Activated CD4-positive, CD25-positive, alpha-beta regulatory T cell treated with anti-CD3 and anti-CD28 coated beads, Interleukin-2, amount 50 U/mL, for 72 hours (primary cell): ENCODE data around the gene CCNQ.

Experiments
- DNase-seq: peaks from one replicate; pipeline ENCODE4 v3.0.0; 2021

CCNQ gene

DNA sequence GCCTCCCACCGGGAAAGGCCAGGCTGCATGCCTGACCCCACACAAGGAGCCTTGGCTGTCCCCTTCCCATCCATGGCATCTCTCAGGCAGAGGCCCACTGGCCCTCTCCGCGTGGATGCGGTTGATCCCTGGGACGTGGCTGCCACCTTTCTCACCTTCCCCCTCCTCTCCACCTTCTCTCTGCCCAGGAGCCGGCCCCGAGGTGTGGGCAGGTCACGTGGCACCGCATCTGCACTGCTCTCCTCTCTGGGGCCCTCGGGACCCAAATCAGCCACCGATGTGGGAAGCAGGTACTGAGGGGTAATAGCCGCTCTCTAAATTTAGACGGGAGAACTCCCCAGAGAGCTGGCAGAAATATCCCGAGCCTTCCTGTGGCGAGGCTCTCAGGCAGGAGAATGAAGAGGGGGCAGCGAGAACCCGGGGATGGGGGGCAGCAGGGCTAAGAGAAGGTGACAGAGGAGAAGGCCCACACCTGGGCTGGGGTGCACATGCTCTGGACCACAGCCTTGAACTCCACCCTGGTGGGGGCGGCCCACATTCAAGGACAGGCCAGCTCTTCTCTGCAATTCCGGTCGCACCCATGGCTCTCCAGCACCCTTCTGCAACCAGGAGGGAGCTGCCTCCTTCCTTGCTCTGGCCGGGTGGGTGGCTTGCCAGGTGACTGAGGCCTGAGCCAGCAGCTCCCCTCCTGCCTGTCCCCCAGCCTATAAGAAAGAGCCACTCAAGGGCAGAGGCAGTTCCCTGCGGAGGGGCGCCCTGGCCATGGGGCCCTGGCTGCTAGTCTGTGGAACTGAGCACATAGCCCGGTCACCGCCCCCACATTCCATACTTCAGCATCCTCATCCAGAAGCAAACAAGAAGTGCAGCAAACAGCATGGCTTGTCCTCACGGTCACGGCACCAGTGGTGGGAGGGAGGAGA lies 38.4 kb upstream of the CCNQ start:
- DNase-seq: no peak

DNA sequence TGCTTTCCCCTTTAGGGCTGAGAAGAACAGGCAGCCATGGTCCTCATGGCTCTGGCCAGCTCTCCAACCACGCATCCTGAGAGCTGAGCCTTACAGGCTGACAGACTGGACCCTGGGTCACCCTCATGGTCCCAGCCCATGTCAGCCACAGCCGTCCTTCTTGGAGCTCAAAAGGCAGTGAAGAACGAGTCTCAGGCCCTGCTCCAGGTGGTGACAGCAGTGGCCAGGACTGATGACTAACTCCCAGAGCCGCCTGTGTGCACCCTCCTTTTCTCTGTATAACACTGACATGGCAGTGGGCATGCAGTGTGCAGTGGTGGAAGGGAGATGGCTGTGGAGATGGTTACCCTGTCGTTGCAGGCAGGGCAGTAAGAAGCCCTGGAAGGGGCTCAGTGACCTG lies 37.8 kb upstream of the CCNQ start:
- no peak for DNase-seq

DNA sequence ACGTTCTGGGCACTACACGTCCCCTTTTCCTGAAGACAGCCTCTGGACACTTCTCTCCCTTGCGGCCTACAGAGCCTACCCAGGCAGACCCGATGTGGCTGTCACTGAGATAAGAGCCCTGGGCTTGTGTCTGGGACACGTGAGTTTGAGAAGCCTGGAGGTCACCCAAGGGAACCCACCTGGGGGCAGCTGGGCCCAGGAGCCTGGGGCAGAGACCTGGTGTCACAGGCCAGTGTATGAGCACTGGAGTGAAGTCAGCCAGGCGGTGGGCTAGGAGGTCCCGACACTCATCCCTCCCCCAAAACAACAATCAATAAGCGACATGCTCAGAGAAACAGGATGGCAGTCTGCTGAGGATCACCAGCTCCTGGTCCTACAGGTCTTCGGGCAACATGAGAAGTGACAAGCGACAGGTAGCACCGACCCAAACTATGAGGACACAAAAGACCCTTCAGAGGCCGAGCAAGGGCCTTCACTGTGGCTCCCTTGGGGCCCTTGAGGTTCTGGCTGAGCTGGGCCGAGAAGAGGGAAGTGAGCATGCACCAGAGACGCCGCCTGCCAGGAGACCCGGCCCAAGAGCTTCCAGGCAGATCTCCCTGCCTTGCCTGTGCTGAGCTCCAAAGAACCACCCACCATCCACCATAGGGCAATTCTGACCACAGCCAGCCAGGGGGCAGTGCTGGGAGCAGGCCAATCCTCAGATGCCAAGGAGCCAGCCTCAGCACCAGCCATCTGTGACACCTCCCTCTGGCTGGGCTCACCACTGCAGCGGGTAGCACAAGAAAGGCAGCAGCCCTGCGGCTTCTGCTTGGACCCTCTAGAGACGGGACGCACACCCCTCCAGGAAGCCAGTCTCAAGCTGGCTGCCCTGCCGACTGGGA lies 37.1 kb upstream of the CCNQ start:
- DNase-seq: no peak

DNA sequence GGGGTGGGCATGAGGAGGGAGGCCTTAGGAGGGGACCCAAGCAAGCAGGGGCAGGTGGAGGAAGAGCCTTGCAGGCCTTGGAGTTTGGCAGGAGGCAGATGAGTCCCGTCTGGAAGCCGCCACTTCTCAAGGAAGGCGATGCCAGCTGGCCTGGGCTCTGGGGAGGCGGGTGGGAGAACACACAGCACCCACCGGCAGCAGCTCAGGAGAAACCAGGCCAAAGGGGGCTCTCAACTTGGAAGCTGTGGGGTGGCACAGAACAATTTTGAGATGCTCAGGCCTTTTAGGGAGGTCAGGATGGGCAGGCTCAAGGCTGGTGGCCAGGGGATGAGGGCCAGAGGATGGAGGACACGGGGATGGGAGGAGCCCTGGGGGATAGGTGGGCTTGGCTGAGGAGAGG lies 36.4 kb upstream of the CCNQ start:
- no peak for DNase-seq

DNA sequence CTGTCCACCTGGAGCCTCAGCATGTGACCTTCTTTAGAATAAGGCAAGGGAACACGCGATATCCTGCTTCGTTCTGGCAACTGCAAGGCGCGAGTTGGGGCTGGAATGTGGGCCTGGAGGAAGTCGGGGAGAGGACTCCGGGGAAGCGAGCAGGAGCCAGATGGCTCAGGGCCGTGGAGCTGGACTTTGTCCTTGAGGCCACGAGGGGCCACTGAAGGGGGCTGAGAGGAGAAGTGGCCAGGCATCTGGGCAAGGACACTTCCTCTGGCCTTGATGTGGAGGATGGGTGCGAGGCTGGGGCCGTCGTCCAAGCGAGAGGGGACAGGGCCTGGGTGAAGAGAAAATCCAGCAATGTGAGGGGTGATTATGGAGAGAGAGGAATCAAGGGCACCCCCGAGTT lies 35.9 kb upstream of the CCNQ start:
- DNase-seq: no peak

DNA sequence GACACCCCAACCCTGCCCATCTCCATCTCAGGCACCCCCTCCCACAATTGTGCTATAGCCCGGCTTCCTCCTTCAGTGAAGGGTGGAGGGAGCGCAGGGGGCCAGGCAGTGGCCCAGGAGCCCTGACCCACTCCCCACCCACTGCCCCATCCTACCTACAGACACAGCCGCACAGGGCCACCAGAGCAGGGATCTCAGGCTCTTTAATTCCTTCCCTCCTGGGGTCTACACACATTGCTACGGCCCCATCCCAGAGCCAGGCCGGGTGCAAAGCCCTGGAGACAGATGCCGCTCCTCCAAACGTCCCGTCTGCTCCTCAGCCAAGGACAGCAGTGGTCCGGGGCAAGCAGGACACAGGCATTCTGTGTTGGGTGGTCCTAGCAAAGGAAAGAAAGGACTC lies 35.3 kb upstream of the CCNQ start:
- DNase-seq: no peak

DNA sequence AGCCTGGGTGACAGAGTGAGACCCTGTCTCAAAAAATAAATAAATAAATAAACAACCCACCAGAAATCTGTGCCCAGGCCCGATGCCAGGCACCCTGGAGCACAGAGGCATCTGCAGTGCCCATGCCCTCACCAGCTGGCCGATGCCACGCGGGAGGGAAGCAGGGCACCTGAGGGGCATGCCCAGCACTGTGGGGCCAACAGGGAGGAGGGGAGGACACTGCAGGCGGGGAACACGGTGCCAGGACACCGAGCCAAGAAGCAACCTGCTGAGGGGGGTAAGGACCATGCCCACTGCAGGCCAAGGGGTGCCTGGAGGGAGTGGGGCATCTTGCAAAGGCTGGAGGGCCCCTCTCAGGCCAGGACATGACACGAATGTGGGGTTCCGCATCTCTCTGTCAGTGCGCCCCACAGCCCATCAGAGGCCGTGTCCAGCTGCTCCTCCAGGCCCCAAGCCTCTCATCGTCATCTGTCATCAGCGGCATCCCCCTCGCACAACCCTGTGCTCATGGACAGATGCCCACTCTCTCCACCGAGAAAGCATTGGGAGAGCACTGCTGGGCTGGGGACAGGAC lies 34.8 kb upstream of the CCNQ start:
- DNase-seq: no peak

DNA sequence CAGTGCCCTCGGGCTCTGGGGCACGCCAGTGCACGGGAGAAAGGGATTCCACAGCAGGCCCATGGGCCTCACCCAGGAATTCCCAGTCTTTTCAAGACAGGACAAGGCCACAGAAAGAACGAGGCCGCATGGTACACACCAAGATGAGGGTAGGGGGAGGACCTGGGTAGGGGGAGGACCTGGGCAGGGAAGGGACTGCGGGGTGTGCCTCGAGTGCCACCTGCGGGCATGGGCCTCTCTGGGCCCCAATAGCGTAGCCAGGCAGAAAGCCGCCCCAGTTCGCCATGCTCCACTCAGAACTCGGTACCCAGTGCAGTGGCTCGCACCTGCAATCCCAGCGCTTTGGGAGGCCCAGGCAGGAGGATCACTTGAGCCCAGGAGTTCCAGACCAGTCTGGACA lies 34.1 kb upstream of the CCNQ start:
- no peak for DNase-seq

DNA sequence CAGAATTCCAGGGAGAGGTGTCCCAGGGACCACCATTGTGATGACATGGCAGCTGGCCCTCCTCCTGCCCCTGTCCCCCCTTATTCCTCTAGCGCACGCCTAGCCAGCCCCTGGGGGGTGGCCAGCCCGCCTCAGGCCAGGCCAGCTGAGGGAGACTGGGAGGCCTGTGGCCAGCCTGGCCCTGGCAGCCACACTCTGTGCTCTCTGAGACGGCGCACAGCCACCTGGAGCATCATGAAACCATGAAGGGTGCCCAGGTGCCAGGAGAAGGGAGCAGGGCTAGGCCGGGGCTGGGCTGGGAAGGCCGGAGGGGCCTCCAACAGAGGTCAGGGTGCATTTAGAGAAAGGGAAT lies 33.6 kb upstream of the CCNQ start:
- no peak for DNase-seq

DNA sequence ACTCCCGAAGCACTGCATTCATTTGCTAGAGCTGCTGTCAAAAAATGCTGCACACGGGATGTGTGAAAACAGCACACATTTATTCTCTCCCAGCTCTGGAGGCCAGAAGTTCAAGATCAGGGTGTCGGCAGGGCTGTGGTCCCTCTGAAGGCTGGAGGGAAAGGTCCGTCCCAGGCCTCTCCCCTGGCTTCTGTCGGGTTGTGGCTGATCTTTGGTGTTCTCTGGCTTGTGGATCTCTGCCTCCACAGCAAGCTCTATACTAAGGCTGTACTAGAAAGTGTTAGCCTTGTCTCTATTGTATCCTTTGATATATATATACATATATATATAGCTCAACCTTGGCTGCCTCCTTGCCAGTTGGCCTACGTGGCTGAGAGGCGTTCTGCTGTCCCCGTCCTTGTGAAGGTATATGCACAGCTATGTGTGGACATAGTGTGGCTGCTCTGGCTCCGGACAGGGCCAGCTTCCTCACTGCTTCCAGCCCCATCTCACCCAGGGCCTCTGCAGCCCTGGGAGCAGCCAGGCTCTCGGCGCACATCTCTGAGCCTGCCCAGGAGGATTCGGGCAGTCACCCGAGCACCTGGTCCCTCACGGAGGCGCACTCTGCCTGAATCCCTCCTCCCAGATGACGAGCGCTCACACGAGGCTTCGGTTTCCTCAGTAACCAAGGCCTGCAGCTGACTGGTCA lies 33.1 kb upstream of the CCNQ start:
- no peak for DNase-seq

DNA sequence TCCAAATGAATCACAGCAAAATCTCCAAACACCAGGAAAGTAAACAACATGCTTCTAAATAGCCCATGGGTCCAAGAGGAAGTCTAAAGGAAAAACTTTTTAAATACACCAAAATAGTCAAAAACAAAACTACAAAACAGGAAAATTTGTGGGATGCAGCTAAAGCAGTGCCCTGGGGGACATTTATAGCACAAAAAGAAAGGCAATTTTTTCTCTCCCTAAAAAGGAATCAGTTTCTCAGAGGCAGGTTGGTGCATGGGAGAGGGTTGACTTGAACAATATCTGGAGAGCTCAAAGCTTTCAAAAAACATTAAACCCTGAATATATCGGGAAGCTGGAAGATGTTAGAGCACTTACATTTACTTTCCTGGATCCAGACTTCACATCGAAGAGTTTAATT lies 32.4 kb upstream of the CCNQ start:
- DNase-seq: no peak

DNA sequence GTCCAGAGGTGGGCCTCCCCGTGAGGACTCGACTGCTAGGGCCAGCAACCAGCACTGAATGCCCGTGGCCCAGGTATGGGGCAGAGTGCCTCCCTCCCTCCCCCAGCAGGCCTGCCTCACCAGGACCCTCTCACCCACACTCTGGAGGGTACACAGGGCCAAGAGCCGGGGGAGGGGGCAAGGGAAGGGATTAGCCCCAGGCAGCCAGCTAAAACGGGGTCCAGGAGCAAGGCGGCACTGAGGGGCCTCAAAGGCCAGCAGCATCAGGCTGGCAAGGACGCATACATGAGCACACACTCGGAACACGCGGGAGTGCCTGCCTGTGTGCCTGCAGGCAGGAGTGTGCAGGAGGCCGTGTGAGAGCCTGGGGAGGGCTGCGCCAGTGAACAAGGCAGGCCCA lies 29.7 kb upstream of the CCNQ start:
- DNase-seq: no peak

DNA sequence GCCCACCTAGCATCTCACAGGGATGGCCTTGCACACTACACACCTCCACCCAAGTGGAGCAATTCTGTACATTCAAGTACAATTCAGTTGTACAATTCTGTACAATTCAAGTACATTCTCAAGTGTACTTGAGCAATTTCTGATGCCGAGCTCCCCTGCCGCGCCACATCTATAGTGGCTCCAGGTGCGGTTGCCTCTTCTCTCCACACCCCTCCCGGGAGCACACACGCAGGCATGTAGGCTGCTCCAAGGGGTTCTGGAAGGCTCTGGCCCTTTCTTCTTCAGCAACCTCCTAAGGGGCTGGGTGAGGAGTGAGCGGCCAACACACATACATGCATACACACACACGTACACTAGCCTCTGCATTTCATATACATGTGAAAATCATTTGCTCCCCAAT lies 29.2 kb upstream of the CCNQ start:
- no peak for DNase-seq

DNA sequence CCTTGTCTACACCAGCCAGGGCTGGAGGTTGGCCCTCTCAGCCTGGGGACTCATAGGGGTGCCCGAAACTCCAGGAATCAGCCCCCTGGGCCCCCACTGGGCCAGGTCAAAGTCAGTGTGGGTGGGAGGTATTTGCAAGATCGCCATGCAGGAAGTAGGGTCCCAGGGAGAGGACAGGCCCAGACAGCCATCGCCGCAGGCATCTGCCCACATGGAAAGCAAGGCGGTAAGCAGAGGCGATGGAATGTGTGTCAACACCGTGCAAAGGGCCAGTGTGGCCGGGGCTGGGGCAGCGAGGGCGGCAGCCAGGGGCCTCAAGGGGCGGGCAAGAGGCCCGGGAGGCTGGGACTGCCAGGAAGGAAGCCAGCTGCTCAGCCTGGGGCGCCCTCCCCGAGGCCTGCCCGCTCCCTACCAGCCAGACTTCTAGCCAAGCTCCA lies 28.8 kb upstream of the CCNQ start:
- DNase-seq: no peak

DNA sequence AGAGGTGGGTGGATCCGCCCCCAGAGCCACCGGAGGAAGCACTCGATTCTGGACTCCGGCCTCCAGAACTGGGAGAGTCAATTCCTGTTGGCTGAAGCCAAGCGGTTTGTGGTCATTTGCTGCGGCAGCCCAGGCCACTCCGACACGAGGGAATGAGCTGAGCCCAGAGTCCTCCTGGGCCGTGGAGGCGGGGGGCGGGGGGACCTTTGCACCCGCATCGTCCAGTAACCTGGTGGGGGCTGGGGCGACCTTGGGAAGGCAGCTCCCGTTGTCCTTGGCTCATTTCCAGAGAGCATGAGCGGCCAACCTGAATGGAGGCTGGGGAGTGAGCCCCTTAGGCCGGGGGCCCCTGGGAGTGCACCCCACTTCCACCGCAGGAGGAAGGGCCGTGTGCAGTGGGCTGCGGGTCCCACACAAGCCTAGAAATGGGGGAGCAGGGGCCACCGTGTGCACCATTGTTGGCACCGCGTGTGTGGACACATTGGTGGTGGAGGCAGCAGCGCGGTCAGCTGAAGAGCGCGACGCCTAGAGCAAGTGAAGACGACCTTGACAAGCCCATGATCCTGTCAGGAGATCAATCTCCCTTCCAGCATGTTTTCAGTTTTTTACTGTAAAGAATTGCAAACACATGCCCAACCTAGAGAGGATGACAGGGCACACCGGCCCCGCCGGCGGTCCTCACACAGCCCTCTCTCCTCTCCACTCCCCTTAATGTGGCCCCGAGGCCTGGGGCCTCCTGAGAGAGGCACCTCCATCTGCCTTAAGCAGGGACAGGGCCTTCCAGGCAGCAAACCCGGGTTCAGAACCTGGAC lies 28.1 kb upstream of the CCNQ start:
- no peak for DNase-seq

DNA sequence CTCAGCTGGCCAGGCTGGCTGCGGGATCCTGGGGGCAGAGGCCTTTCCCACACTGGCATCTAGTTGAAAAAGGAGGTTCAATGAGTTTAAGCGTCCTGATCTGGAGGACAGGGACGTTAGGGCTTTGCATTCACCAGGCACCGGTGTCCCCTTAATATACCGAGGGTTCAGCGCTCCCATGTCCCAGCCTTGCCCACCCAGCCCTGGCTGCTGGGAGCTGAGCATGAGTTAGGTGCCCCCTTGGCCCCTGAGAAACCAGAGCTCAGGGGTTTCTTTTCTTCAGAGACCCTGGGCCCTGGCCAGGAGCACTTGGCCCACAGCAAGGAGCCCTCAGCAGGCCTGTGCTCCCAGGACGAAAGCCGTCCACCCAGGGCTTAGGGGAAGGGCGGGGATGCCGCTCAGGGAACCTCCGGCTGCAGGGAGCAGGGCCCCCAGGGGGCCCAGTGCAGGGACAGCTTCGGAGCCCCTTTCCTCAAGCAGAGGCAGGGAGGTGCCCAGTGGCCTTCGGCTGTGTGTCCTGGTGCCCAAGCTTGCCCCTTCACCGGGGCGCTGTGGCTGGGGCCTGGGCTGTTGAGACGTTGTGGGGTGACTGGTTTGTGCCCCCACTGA lies 27.2 kb upstream of the CCNQ start:
- DNase-seq: no peak

DNA sequence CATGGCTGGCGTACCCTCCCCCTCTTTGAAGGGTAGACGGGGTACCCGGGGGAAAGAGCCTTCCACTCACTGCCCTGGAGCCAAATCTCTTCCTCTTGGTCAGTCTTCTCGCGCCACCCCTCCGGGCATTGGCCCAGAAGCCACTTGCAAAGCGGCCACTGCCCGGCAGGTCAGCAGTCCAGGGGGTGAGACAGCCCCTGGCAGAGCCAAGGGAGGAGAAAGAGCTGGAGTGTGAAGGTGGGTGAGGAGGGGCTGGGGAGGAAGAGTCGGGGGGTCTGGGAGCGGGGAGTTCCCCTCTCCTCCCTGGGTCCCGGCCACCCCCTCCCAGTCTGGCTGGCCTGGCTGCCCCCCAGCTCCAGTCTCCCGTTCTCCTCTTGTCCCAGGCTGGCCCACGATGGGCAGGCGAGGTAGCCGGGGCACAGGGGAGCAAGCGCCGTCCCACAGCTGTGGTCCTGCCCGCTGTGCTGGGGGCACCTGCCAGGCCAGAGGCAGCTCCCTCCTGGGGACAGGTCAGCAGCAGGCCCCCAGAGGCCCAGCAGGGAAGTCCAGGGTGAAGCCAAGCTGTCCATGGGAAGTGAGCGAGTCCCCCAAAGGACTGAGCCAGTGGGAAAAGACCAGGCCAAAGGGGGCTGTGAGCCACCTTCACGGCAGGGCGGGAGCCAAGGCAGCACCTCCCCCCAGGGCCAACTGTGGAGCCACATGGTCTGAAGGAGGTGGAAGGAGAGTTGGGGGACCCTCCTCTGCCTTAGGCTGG lies 26.5 kb upstream of the CCNQ start:
- no peak for DNase-seq

DNA sequence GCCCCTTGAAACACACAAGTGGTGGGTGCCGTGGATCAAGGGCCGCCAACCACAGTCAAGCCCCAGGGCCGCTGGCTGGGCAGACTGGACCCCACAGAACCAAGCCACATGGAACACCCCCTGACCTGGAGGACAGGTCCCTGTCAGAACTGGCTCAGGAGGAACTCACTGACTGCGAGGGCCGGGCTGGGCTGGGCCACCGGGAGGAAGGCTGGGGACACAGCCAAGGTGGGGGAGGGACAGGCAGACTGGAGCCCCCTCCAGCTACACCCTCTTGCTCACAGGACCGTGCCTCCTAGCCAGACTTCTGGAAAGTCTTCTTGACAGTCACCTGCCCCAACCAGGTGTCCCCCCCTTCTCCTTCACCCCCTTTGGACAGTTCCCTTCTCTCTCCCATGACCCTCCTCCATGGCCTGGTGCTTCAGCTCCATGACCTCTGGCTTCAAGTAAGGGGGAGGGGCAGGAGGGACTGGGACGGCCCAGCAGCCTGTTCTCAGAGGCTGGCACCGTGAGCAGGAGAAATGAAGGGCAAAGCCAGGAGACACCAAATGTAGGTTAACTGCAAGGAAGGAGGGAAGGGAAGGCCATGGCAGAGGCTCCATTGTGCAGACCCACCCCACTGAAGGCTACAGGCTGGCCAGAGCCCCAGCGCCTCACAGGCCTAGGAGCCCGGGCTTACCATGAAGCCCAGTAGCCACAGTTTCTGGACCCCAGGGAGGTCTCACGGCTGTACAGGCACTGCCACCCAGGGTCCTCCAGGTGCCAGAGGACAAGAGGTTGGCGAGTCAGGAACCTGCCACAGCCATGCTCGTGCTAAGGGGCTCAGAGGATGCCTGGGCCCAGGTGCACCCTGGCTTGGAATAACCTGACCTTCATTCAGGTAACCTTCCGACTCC lies 25.5 kb upstream of the CCNQ start:
- no peak for DNase-seq

DNA sequence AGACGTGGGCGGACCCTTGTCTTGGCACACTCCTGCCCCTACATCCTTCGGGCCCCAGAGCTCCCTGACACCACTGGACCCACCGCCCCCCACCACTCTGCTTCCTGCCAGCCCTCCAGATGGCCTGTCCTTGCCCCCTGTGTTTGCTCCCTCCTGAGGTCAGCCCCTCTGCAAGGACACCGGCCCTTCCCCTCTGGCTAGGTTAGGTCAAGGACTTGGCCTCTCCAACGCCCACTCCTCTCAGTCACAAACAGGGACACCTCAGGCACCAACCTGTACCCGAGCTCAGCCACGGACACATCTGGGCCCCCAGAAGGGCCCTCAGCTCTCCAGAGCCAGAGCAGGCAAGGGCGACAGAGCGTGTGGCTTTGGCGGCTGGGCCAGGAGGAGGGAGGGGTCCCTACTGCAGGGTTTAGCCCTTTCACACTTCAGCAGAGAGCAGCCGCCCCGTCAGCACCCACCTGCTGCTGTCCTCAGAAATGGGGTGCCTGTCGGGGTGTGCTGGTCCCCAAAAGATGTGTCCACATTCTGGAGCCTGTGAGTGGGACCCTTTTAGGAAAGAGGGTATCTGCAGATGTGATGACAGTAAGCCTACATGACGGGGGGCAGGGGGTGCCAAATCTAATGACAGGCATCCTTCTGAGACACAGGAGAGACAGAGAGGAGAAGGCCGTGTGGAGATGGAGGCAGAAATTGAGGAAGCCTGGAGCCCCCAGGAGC lies 24.5 kb upstream of the CCNQ start:
- DNase-seq: no peak
